ENCODE results near the gene FUT7.
A peak's percentile ranks its signal among the peaks of the same experiment; 100 is the strongest.
"Not testable (repeated sequence)": the region's sequence is repeated elsewhere in the genome, so short reads cannot be mapped to it uniquely, and the experiment has no call there.

Gene FUT7

DNA sequence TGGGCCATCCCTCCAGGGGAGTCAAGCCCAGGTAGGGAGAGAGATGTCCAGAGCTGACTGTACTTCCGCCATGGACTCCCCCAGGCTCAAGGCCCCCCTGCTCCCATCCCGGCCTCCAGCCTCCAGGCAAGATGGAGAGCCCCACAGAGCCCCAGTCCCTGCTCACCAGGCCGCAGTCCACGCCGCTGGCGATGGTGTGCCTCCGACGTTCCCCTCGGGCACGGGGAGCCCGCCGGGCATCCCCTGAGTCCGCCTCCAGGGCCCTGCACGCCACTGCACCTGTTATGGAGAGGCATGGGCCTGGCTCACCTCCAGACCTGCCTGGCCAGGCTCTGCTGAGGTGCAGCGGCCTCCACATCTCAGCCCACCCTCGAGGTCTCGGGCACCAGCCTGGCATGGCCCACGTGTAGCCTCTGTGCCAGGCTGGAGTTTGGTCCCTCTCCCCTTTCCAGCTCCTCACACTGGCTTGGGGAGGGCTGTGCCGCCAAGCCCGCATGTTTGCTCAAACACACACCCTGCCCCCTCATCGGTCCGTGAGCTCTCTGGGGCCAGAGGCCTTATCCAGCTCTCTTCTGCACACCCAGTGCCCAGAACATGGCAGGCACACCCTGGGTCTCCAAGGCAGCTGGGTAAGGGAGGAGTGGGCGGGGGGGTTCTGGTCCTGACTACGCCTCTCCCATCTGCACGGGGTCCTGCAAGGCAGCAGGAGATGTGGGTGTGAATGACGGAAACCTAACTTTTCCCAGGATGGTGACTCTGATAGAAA, 34.4 kb upstream of the FUT7 start:
- DNase-seq (ENCODE audit: low spot score), result no peak

DNA sequence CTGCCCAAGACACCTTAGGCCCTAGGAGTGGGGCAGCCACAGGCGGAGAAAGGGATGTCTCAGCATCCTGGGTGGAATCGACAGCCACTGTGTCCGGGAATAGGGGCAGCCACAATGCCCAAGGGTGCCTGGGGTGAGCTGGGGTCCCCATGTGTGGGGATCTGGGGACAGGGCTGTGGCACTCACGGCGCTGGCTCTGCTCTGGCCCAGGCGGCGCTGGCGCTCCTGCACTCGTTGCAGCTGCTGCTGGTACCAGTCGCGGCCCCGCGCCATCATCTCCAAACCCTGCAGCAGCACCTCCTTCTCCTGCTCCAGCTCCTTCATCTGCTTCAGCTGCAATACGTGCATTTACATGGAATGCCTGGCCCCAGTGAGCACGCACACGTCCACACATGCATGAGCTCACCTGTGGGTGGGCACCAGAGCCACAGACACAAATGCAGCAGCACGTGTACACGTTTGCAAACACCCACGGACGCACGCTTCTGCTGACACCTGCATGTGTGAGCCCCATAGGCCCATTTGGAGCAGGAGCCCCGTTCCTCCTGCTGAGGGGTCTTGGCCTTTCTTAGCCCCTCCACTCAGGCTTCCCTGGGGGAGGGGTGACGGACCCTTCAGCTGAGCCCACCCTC, 33.6 kb upstream of the FUT7 start:
- no peak for DNase-seq (ENCODE audit: low spot score)

DNA sequence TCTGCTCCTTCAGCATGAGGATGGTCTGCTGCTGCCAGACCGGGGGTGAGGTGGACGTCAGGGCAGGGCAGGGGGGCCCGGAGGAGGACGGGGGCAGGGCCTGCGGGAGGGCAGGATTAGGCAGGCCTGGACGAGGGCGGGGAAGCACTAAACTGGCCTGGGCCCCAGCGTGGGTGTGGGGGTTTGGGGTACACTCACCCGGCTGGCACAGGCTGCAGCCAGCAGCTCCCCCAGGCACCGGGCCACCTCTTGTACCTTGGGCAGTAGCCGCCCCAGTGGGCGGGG, 32.9 kb upstream of the FUT7 start:
- DNase-seq (ENCODE audit: low spot score), result no peak

DNA sequence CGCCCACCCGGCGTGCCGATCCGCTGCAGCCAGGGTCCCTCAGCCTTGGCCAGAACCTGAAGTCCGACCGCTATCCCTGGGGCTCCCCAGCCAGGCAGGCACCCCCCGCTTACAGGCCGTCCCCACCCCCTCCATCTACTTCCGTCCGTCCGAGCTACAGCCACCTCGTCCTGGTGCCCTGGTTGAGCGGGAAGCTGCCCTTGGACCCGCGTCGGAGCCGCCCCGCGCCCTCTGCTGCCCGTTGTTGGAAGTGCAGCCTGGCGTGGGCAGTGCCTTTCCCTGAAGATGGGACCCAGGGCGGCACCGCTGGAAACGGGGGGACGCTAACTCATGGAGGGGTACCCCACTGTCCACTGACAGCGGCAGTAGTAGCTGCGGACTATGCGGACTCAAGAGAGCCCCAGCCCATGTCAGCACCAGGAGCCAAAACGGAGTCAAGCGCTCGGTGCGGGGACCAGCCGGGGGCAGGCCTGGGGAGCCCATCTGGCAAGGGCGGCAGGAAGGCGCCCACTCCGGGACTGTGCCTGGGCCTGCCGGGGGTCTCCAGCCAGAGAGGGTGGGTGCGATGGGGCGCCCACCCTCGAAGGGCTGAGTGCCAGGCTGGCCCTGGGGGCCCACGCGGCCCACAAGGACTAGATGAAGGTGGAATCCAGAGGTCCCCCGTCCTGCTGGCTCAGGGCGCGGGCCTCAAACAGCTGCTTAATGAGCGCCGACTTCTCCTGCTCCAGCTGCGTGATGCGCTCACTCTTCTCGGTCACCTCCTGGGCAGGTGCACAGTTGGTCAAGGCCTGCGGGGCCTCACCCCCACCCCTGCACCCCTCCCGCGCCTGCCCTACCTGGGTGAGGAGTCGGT, 32.4 kb upstream of the FUT7 start:
- peak; percentile 79 for DNase-seq (ENCODE audit: low spot score)

DNA sequence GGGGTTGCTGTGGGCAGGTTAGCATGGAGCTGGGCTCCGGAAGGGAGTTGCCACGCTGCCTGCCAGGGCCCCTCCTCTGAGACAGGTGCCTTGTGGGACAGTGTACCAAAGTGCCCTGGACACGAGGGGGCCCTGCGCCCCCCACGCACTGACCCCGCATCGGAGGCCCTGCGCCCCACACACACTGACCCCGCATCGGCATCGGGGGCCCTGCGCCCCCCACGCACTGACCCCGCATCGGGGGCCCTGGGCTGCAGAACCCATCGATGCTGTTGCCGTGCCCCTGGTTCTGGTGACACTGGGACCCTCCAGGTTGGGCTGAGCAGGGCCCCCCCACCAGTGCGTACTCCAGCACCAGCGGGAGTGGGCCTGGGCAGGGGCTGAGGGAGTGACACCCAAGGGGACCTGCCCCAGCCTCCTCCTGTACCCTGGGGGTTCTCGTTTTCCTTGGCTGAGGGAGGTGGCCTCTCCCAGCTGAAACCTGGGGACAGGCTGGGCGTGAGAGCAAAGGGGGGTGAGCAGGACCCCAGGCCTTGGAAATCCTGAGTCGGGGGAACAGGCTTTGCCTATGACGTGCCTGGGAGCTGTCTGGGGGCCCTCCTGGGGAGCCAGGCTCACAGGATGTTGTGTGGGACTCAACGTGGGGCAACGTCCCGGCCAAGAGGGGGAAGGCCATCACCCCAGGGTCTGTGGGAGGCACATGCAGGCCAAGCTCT, 31.6 kb upstream of the FUT7 start:
- no peak for DNase-seq (ENCODE audit: low spot score)

DNA sequence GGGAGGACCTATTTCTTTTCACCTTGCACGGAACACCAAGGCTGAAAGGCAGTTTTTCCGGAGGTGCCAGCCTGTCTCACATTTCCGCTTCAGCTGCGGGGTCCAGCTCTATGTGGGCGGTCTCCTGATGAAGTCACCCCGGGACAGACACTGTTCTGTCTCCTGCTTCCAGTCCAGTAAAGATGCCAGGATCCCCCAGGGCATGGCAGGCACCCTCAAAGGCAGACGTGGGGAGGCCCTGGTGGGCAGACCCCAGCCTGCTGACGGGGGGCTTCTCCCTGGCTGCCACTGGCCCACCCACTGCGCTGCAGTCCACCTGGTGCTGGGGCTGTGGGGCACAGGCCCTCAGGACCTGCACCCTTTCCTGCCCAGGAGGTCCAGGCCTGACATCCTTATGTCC, 30.9 kb upstream of the FUT7 start:
- not testable (repeated sequence) for DNase-seq (ENCODE audit: low spot score)

DNA sequence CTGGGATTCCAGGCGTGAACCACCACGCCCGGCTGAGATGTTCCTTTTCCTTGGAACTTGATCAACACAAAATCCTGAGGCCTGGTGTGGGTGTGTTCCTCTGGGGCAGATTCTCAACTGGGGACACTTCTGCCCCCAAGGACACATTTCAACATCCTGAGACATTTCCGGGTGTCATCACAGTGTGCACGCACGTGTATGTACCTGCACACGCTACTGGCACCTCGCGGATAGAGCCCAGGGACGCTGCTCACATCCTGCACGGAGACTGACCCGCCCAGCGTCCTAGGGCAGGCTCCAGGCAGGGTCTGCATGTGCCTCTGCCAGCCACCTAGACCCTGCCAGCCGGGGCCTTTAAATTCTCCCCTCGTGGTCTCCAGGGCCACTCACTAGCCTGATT, 30.5 kb upstream of the FUT7 start:
- no peak for DNase-seq (ENCODE audit: low spot score)

DNA sequence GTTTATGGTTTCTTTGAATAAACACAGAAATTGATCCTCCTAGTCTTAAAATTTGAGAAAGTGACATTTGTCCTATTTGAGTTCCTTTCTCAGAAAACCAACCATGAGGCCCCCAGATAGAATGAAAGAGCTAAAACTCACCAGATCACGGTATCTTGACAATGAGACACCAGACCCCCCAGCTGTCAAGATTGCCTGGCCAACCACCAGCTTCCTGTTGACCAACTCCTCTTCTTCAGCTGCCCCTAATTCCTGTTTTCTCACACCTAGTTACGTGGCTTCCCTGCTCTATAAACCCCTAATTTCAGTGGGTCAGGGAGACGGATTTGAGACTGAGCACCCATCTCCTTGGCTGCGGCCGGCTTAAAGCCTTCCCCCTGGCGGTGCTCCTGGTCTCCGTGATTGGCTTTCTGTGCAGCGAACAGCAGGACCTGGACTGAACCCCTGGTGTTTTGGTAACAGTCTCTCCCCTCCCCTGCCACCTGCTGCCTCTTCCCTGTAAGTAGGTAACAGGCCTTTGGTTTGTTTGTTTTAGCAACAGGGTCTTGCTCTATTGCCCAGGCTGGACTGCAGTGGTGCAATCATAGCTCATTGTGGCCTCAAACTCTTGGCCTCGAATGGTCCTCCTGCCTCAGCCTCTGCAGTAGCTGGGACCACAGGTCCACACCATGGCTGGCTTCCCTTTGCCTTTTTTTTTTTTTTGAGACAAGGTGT, 26.8 kb upstream of the FUT7 start:
- no peak for DNase-seq (ENCODE audit: low spot score)

DNA sequence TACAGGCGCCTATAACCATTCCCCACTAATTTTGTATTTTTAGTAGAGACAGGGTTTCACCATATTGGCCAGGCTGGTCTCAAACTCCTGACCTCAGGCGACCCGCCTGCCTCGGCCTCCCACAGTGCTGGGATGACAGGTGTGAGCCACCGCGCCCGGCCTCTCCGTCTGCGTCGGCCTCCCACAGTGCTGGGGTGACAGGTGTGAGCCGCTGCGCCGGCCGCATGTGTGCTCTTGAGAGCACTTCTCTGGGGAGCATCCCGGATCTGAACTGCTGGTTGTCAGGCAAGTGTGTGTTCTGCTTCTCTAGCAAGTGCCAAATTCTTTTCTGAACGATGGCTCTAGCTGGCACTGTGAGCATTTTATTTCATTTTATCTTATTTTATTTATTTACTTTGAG, 25.7 kb upstream of the FUT7 start:
- no peak for DNase-seq (ENCODE audit: low spot score)

DNA sequence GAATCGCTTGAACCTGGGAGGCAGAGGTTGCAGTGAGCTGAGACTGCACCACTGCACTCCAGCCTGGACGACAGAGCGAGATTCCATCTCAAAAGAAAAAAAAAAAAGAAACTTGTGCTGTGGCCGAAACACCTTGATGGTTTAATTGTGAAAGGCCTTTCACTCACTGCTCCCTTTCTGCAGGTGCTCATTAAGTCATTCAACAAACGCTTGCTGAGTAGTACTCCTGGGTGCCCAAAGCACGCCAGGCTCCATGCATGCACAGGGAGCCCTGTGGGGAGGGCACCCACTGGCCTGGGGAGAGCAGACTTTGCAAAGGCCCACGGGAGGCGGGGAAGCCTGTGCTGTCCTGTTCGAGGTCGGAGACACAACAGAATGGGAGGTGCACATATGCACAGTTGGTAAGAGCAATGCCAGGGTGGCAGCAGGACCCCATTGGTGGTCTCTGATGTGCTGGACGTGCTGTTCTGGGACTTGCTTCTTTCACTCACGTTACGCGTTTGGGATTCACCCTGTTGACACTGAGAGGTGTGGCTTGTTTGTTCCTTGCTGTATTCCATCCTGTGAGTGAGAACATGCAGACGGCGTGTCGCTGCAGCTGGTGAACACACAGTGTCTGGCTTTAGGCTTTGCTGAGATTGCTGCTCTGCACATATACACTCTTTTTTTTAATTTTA, 25.0 kb upstream of the FUT7 start:
- no peak for DNase-seq (ENCODE audit: low spot score)

DNA sequence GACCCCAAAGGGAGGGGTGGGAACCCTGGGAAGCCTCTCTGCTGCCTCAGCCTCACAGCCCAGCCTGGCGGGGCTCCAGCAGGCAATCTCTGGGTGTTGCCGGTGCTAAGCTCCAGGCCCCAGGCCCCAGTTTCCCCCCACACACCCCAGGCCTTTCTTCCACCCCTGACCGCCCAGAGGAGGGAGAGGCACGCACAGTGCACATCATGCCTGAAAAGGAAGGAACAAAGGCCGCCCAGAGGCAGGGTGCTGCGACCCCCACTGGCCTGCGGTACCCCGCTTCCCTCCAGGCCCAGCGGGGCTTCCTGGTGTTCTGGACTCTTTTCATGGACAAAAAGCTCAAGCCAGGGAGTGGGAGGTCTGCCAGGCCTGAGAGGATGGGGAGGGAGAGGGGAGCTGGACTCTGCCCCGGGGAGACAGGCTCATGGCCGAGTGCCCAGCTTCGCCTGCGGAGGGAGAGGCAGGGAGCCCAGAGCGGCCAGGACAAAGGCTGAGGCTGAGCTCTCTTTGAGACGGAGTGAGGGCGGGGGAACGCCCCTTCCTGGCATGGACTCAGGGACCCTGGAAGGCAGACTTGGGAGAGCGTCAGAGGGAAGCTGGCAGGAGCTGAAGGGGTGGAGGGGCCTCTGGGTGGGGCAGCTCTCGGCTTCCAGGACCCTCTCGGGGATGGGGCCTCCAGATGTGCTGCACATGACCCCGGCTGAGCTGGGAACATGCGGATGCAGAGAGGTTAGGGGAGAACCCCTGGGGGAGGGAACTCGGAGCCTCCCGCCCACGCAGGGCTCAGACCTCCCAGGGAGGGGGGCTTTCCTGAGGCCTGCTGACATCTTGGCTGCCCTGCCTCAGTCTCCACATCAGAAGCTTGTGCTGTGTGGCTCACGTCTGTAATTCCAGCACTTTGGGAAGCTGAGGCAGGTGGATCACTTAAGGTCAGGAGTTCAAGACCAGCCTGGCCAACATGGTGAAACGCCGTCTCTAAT, 23.8 kb upstream of the FUT7 start:
- peak; percentile 69 for DNase-seq (ENCODE audit: low spot score)

DNA sequence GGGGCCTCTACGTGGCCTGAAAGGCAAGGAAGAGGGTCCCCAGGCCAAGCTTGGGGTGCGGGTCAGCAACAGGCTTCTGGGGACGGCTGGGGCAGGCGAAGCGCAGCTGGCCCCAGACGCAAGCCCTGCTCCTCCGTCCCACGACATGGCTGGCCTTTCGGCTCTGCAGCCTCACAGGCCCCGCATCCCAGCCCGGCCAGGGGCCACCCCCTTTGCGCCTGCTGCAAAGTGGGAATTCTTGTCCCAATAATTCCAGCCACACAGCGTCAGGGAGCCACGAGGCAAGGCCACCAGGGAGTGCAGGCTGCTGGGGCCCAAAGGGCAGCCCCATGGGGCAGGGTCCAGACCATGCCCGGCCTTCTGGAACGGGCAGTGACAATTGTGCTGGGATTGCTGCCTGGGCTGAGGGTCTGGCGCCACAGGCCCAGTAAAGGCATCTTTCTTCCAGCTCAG, 23.1 kb upstream of the FUT7 start:
- no peak for DNase-seq (ENCODE audit: low spot score)

DNA sequence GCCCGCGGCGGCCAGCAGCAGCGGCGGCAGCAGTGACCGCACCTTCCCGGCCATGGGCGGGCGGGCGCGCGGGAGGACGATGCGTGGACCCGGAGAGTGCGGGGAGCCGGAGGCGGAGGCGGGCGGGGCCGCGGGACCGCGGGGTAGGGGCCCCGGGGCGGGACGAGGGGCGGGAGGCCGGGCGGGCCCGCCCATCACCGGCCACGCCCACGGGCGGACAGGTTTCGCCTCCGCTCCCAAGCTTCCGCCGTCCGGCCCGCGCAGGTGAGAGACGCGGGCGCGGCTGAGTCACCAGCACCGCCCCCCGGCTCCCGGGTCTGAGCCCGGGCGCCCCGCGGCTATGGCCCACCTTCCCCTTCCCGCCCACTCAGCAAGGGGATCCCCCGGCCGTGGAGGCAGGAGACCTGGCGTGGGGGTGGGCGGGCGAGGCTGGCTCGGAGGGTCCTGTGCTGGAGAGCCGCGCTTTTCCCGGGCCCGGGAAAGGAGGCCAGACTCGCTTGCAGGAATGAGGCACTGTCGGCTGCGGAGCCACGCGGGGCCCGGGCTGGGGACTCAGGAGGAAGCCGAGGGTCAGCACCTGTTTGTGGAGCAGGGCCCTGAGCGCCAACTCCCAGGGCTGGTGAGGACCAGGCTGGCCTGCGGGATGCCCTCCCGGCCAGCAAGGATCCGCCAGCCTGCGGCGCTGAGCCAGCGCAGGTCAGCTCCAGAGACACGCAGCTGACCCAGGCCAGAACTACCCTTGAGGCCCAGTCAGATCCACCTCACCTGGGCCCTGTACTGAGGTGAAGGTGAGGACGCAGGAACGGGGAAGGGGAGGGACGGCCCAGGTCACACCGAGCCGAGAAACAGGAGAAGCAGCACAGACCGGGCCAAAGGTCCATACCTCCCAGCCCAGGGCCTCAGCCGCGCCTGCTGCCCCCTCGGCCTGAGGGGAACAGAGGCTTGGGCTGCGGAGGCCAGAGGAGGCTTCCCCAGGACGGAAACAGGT, 22.4 kb upstream of the FUT7 start, which contains the start of gene ENTPD2:
TSS of gene ENTPD2 (minus strand) at position 118 of the 988 bp plus-strand sequence. CDS start at position 54, 64 bp downstream.
- no peak for DNase-seq (ENCODE audit: low spot score)

DNA sequence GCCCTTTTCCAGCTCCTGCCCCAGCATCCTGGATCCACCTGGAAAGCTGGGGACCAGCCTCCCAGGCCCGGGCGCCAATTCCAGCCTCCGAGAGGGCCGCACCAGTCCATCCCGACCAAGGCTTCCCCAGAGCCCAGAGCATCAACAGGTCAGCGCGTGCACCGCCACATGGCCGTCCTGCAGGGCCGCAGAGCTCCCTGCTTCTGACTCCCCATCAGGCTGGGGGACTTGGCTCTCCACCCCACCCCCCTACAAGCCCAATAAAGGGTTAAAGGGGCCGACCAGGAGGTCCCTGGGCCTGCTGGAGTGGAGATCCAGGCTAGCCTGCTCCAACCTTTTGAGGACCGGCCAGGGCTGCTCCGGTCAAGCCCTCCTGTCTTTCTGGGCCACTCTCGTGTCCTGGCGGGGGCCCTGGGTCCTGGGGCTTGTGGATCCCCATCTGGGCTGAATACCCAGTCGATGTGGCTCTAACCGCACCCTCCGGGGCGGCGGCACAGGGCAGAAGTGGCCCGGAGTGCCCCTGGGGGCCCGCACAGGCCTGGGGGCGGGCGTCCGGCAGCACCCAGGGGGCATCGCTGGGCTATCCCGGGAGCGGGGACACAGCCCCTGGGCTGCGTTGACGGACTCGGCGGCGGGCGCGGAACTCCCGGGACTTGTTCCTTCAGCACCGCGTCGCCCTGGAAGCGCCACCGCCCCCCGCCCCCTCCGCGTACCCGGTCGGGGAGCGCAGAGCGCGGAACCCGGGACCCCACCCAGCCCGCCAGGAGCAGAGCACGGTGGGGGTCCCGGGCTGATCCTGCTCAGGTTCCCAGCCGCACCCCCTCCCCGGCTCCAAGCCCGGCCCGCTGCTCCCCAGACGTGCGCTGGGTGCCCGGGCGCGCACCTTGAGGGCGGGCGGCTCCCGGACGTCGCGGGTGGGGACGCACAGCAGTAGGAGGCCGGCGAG, 21.4 kb upstream of the FUT7 start:
- no peak for DNase-seq (ENCODE audit: low spot score)

DNA sequence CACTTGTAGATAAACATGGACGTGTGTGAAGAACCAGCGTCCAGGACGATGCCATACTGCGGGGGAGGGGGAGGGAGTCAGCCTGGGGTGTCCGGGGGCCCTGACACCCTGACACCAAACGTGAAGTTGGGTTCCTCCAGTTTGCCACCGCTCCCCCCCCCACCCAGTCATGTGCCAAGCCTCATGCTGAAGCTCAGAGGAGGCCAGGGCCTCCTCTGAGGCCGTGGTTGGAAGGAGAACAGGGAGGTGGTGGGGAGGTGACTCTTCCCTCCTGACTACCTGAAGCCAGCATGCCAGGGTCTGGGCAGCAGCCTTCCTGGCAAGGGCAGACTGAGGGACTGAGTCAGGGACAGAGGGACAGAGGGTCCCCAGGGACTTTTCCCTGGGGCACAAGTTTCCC, 20.4 kb upstream of the FUT7 start:
- no peak for DNase-seq (ENCODE audit: low spot score)

DNA sequence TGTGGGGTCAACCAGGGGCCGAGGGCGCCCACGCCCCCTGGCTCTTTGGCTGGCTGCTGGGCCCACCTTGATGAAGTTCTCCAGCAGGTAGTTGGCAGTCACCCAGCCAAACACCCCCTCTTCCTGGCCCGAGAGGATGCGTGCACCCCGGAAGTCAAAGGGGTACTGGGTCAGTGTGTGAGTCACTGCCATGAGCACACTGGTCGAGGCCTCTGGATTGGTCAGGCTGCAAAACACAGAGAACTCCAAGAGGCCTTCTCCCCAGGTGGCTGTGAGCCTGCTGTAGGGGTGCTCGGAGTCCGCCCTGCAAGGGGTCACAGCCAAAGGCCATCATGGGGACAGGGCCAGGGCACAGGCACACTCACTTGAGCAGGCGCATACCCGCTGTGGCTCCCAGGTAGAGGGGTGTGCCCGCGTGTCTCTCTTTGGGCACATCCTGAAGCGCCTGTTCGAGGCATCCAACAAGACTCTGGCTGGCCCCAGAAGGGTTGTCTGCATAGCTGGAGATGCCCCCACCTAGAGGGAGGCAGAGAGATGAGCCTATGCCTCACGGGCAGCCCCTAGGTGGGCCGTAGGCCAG, 19.3 kb upstream of the FUT7 start:
- DNase-seq (ENCODE audit: low spot score), result no peak

DNA sequence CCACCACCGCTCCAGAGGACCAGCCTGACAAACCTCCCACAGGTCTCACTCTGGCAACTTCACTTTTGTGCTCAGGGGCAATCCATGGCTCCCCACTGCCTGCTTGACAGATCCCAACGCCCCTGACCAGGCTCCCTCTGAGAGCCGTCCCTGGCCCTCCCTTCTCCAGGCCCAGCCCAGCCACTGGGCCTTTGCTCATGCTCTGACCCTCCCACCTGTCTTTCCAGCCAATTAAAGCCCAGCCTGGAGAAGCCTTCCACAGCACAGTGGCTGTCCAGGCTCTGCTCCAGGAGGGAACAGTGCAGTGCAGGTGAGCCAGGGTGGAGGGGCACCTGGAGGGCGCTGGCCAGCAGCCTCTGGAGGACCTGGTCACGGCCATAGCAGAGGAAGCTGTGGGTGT, 18.7 kb upstream of the FUT7 start:
- DNase-seq (ENCODE audit: low spot score), result no peak
